Sigmoid colon (tissue), 7 donors: ENCODE results near the gene SHPK. TPM values are rescaled to one million over a fixed set of nuclear protein-coding genes. Genes with fewer than 3 reads are reported as not detected.

Experiments
- DNase-seq: peaks from one replicate; pipeline ENCODE4 v3.0.0-alpha.2; 2019
- H3K27ac ChIP-seq, 4 donors: fragments of 200-600 bp; sonication (generic); one replicate each; pipeline ENCODE4 v1.5.1; 2016 to 2019; ENCODE audit warnings: mild to moderate bottlenecking in 1 of 4
- H3K27me3 ChIP-seq, 3 donors: fragments of 200-600 bp; sonication (generic); one replicate each; pipeline ENCODE4 v1.5.1; 2019; ENCODE audit warnings: mild to moderate bottlenecking in 1 of 3
- H3K36me3 ChIP-seq, 4 donors: fragments of 200-600 bp; sonication (generic); one replicate each; pipeline ENCODE4 v1.5.1; 2016 to 2019
- H3K4me1 ChIP-seq, 4 donors: fragments of 200-600 bp; sonication (generic); one replicate each; pipeline ENCODE4 v1.5.1; 2017 to 2019
- H3K4me3 ChIP-seq, 4 donors: fragments of 200-600 bp; sonication (generic); one replicate each; pipeline ENCODE4 v1.5.1; 2017 to 2019; ENCODE audit warnings: mild to moderate bottlenecking in 2 of 4, moderate library complexity in 1 of 4
- H3K9me3 ChIP-seq, 4 donors: fragments of 200-600 bp in 3 of 4; sonication (generic) in 3 of 4; one replicate each; pipeline versions ENCODE4 v1.5.1 to v1.6.1; 2013 to 2019
- EP300 ChIP-seq, 4 donors: sonication (generic); formaldehyde crosslinking; IDR thresholded peaks; one replicate each; pipeline ENCODE4 v1.6.1; 2017; ENCODE audit warnings: antibody characterized with exemption in 4 of 4
- POLR2A ChIP-seq, 2 donors: fragments of 450-650 bp; IDR thresholded peaks; one replicate each; pipeline ENCODE4 v1.6.1; 2016; ENCODE audit warnings: antibody characterized with exemption in 2 of 2, mild to moderate bottlenecking in 2 of 2, moderate library complexity in 2 of 2
- POLR2AphosphoS5 ChIP-seq, 4 donors: sonication (generic); formaldehyde crosslinking; IDR thresholded peaks; one replicate each; pipeline ENCODE4 v1.6.1; 2017; ENCODE audit warnings: antibody characterized with exemption in 4 of 4
- WGBS, 2 donors: extraction: QIAGEN DNeasy Blood & Tissue Kit; methylation state at CpG; one replicate each; pipeline ENCODE4 v1.1.7; 2013; 5-methylcytosine and 5-hydroxymethylcytosine counted together
- intact Hi-C: fragments of 100-400 bp; cut with DNase I; formaldehyde crosslinking; loops from one replicate; pipeline ENCODE4 v1.15.1; 2023
- polyA plus RNA-seq, 3 donors: library from polyadenylated mRNA; stranded (reverse); fragments of 200-250 nt; gene quantifications; one replicate each; pipeline ENCODE4 v1.2.3, GENCODE V29; 2013
- total RNA-seq, 4 donors: library from RNA; depleted of rRNA; stranded (reverse); fragments of >200 nt; gene quantifications; one replicate each; pipeline ENCODE4 v1.1.0, GENCODE V29; 2016
- TF ChIP-seq, protein P1 (sequence below), 4 experiments: fragments of 450-650 bp in 3 of 4; fragments of 200-600 bp in 1 of 4; IDR thresholded peaks; one replicate each; pipeline ENCODE4 v1.5.1; 2016 to 2019; ENCODE audit warnings: antibody characterized with exemption in 4 of 4, mild to moderate bottlenecking in 3 of 4, moderate library complexity in 2 of 4
- donor health status: healthy with polysubstance abuse.
- donor health status: Bipolar disorder and iron deficiency.
- donor health status: healthy.

The SHPK gene
- total and polyA plus RNA-seq, 7 donors: 5.8 to 12.7 (median 7.8) TPM

GRCh38 chr17:3668279-3669084 lies 32.4 kb upstream of the SHPK start, which contains the start of the genes EMC6 and TAX1BP3:
Gene EMC6 (plus strand): TSS chr17:3668812. CDS start chr17:3669147, 335 bp downstream.
Gene TAX1BP3 (minus strand): TSS chr17:3668578. CDS start chr17:3668526, 52 bp downstream.
- DNase-seq: peak; percentile 99
- intact Hi-C loops: loop anchor here (1.0 to 10.0 kb wide), 3 partner anchors 32 to 624 kb away; partner anchors contain the start of genes CTNS, HASPIN and SHPK
- H3K9me3 ChIP-seq: no peaks in the 10 kb centered on the region
- H3K36me3 ChIP-seq: peaks cover 0 to 13% (median 13%) of the 10 kb centered on the region in 4 donors
- no peaks in the 10 kb centered on the region for H3K27me3 ChIP-seq
- 1% methylated on average over 89 of the region's 89 CpGs for WGBS, 2 donors
- peak within 1 kb of the TSS; percentile 91 to 97 (median 96) for H3K4me3 ChIP-seq
- peaks cover 0 to 43% (median 40%) of the 10 kb centered on the region in 4 donors for H3K4me1 ChIP-seq
- H3K27ac ChIP-seq: peak within 1 kb of the TSS; percentile 94 to 98 (median 98)
- TF ChIP-seq POLR2A (IDR thresholded peaks at IDR 0.05) (peak; percentile 92 to 93), EP300 (IDR thresholded peaks at IDR 0.05) (no peak), POLR2AphosphoS5 (IDR thresholded peaks at IDR 0.05) (peak; percentile 94 to 98 (median 96))

- H3K27ac ChIP-seq: peak overlapping the region; percentile 94 to 98 (median 98)
- H3K4me3 ChIP-seq: peak overlapping the region; percentile 91 to 97 (median 96)
- H3K9me3 ChIP-seq: no peaks in the 10 kb centered on the region
- peak; percentile 96 for DNase-seq
- WGBS, 2 donors: 1 to 9% methylated on average over 39 of the region's 39 CpGs
- H3K27me3 ChIP-seq: no peaks in the 10 kb centered on the region
- peak; percentile 12 to 67 (median 48) for TF ChIP-seq POLR2AphosphoS5 (IDR thresholded peaks at IDR 0.05)
- no peak for TF ChIP-seq EP300 (IDR thresholded peaks at IDR 0.05)
- TF ChIP-seq POLR2A (IDR thresholded peaks at IDR 0.05): peak in 1 of 2 donors; percentile 19
- H3K36me3 ChIP-seq: peaks cover 0 to 21% (median 18%) of the 10 kb centered on the region in 4 donors
- intact Hi-C loops: loop anchor here (1.0 to 10.0 kb wide), 3 partner anchors 31 to 623 kb away; partner anchors contain the start of genes CTNS, HASPIN and SHPK
- H3K4me1 ChIP-seq: peaks cover 0 to 43% (median 40%) of the 10 kb centered on the region in 4 donors
These were observed 31.6 kb upstream of the SHPK start for GRCh38 chr17:3667366-3668278.

GRCh38 chr17:3666516-3666915 lies 30.5 kb upstream of the SHPK start:
- H3K27me3 ChIP-seq: no peaks in the 10 kb centered on the region
- peaks cover 0 to 32% (median 23%) of the 10 kb centered on the region in 4 donors for H3K36me3 ChIP-seq
- 82 to 86% methylated on average over 6 of the region's 6 CpGs for WGBS, 2 donors
- TF ChIP-seq EP300 (IDR thresholded peaks at IDR 0.05) (no peak), POLR2AphosphoS5 (IDR thresholded peaks at IDR 0.05) (no peak), POLR2A (IDR thresholded peaks at IDR 0.05) (no peak)
- TF ChIP-seq, protein P1, sequence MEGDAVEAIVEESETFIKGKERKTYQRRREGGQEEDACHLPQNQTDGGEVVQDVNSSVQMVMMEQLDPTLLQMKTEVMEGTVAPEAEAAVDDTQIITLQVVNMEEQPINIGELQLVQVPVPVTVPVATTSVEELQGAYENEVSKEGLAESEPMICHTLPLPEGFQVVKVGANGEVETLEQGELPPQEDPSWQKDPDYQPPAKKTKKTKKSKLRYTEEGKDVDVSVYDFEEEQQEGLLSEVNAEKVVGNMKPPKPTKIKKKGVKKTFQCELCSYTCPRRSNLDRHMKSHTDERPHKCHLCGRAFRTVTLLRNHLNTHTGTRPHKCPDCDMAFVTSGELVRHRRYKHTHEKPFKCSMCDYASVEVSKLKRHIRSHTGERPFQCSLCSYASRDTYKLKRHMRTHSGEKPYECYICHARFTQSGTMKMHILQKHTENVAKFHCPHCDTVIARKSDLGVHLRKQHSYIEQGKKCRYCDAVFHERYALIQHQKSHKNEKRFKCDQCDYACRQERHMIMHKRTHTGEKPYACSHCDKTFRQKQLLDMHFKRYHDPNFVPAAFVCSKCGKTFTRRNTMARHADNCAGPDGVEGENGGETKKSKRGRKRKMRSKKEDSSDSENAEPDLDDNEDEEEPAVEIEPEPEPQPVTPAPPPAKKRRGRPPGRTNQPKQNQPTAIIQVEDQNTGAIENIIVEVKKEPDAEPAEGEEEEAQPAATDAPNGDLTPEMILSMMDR (IDR thresholded peaks at IDR 0.05): no peak
- DNase-seq: no peak
- H3K4me3 ChIP-seq: no peak overlapping the region
- no peaks in the 10 kb centered on the region for H3K9me3 ChIP-seq
- peaks cover 0 to 43% (median 40%) of the 10 kb centered on the region in 4 donors for H3K4me1 ChIP-seq
- H3K27ac ChIP-seq: peak overlapping the region; percentile 94 to 98 (median 98)
- intact Hi-C loops: loop anchor here (5.0 to 10.0 kb wide), 2 partner anchors 56 to 622 kb away; partner anchors contain the start of gene HASPIN

- H3K4me1 ChIP-seq: peaks cover 0 to 45% (median 41%) of the 10 kb centered on the region in 4 donors
- H3K9me3 ChIP-seq: no peaks in the 10 kb centered on the region
- intact Hi-C loops: loop anchor here (5.0 to 10.0 kb wide), 2 partner anchors 56 to 621 kb away; partner anchors contain the start of gene HASPIN
- 83 to 87% methylated on average over 5 of the region's 5 CpGs for WGBS, 2 donors
- DNase-seq: no peak
- no peaks in the 10 kb centered on the region for H3K27me3 ChIP-seq
- H3K27ac ChIP-seq: peak overlapping the region in 3 of 4 donors; percentile 94 to 98 (median 97)
- no peak overlapping the region for H3K4me3 ChIP-seq
- no peak for TF ChIP-seq EP300 (IDR thresholded peaks at IDR 0.05)
- TF ChIP-seq, protein P1 (IDR thresholded peaks at IDR 0.05): no peak
- no peak for TF ChIP-seq POLR2AphosphoS5 (IDR thresholded peaks at IDR 0.05)
- TF ChIP-seq POLR2A (IDR thresholded peaks at IDR 0.05): no peak
- peaks cover 0 to 38% (median 23%) of the 10 kb centered on the region in 4 donors for H3K36me3 ChIP-seq
These were observed 29.8 kb upstream of the SHPK start for GRCh38 chr17:3665834-3666233.
